NCI-H146 (cell line): ENCODE results near the gene ABCC1.
"Not testable (repeated sequence)": the region's sequence is repeated elsewhere in the genome, so short reads cannot be mapped to it uniquely, and the experiment has no call there.

Experiments used
- DNase-seq: peaks from one replicate; lab custom pipeline; 2025; lab: John Stamatoyannopoulos, UW

ABCC1 gene

GRCh38 chr16:15967655-15968315 is 18.4 kb downstream of the ABCC1 start:
- DNase-seq: no peak

GRCh38 chr16:15970202-15970601 is 20.8 kb downstream of the ABCC1 start:
- no peak for DNase-seq

- no peak for DNase-seq
Observed at GRCh38 chr16:15970743-15971439, 21.5 kb downstream of the ABCC1 start.

- no peak for DNase-seq
Observed at GRCh38 chr16:15971440-15971815, 22.0 kb downstream of the ABCC1 start.

- no peak for DNase-seq
Observed at GRCh38 chr16:15972046-15972868, 22.8 kb downstream of the ABCC1 start.

GRCh38 chr16:15973421-15973820 is 24.0 kb downstream of the ABCC1 start:
- DNase-seq: no peak

- no peak for DNase-seq
Observed at GRCh38 chr16:15974057-15974456, 24.6 kb downstream of the ABCC1 start.

- no peak for DNase-seq
Observed at GRCh38 chr16:15975172-15975571, 25.8 kb downstream of the ABCC1 start.

GRCh38 chr16:15976225-15976812 is 26.9 kb downstream of the ABCC1 start:
- DNase-seq: no peak

GRCh38 chr16:15976929-15977637 is 27.7 kb downstream of the ABCC1 start:
- no peak for DNase-seq

GRCh38 chr16:15979801-15980200 is 30.4 kb downstream of the ABCC1 start:
- no peak for DNase-seq

GRCh38 chr16:15980329-15980728 is 30.9 kb downstream of the ABCC1 start:
- DNase-seq: no peak

- no peak for DNase-seq
Observed at GRCh38 chr16:15981382-15981781, 32.0 kb downstream of the ABCC1 start.

- DNase-seq: not testable (repeated sequence)
Observed at GRCh38 chr16:15982194-15982915, 32.9 kb downstream of the ABCC1 start.

GRCh38 chr16:15983898-15984297 is 34.5 kb downstream of the ABCC1 start:
- no peak for DNase-seq

GRCh38 chr16:15985144-15985543 is 35.7 kb downstream of the ABCC1 start:
- no peak for DNase-seq

GRCh38 chr16:15986261-15986660 is 36.8 kb downstream of the ABCC1 start:
- no peak for DNase-seq

- DNase-seq: no peak
Observed at GRCh38 chr16:15988268-15989013, 39.0 kb downstream of the ABCC1 start.

- no peak for DNase-seq
Observed at GRCh38 chr16:15990902-15991301, 41.5 kb downstream of the ABCC1 start.

- DNase-seq: no peak
Observed at GRCh38 chr16:15993128-15993527, 43.7 kb downstream of the ABCC1 start.

- no peak for DNase-seq
Observed at GRCh38 chr16:15993541-15993940, 44.1 kb downstream of the ABCC1 start.
